ENCODE measurements around the gene ARMC2. TPM values are rescaled to one million over a fixed set of nuclear protein-coding genes. Genes with fewer than 3 reads are reported as not detected.

ARMC2 gene
- total RNA-seq, 1 experiment from 2014 or later, result 1.1 TPM

DNA sequence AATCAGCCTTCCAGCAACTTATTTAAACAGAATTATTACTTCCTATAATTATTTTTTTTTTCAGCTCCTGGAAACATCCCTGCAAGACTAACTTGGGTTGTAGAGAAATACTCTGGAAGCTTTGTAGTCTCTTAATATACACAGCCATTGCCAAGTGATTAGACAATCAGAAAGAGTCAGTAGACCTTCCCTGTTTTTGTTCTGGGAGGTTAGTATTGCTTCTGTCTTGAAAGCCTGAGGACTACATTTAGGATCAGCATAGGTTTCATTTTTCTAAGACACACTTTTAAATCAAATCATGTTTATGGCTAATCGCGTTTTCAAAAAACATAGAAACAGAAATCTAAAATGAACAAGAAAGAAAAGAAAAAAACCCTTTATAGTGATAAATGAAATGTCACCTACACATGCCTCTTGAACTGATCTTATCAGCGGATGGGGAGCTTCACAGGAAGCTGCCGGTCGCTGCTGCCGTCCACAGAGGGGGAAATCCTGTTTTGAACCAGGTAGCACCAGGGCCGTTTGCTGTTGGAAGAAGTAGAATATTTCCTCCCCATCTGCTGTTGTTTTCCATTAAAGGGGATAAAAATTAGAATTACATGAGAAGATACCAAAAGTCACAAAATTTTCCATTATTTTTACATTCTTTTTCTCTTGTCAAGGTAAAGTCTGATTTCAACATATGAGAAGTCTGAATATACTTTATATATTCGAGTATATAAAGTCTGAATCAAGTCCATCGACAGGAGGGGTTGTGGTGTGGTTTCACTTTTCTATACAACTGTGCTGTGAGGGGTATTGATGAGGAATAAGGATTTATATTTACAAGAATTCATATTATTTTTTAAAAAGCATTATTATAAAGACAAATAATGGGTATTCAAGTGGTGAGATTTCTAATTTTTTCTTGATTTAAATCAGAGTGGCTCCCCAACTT is 94.6 kb downstream of the ARMC2 start:
- no peak for TF ChIP-seq EZH2phosphoT487 (IDR thresholded peaks at IDR 0.05; ENCODE audit: borderline replicate concordance, low read length)
- no peak for TF ChIP-seq EZH2 (IDR thresholded peaks at IDR 0.05; ENCODE audit: low read length, unreplicated experiment)
- TF ChIP-seq, protein P1, sequence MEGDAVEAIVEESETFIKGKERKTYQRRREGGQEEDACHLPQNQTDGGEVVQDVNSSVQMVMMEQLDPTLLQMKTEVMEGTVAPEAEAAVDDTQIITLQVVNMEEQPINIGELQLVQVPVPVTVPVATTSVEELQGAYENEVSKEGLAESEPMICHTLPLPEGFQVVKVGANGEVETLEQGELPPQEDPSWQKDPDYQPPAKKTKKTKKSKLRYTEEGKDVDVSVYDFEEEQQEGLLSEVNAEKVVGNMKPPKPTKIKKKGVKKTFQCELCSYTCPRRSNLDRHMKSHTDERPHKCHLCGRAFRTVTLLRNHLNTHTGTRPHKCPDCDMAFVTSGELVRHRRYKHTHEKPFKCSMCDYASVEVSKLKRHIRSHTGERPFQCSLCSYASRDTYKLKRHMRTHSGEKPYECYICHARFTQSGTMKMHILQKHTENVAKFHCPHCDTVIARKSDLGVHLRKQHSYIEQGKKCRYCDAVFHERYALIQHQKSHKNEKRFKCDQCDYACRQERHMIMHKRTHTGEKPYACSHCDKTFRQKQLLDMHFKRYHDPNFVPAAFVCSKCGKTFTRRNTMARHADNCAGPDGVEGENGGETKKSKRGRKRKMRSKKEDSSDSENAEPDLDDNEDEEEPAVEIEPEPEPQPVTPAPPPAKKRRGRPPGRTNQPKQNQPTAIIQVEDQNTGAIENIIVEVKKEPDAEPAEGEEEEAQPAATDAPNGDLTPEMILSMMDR (conservative IDR thresholded peaks at IDR 0.05; ENCODE audit: low read depth, low read length), result no peak
- POLR2A ChIA-PET (ENCODE audit: unreplicated experiment), result no interaction called here
- Histone ChIP-seq H2AFZ (ENCODE audit: low read length) (no peak overlapping the region), H3F3A (ENCODE audit: low read length, unreplicated experiment) (no peaks in the 10 kb centered on the region), H3K9me2 (replicated peaks; ENCODE audit: low read length) (no peaks in the 10 kb centered on the region), H3K27me3 (ENCODE audit: low read length) (no peaks in the 10 kb centered on the region), H3K4me2 (ENCODE audit: low read length) (no peak overlapping the region), H3K79me2 (ENCODE audit: low read length) (no peaks in the 10 kb centered on the region), H3K4me3 (ENCODE audit: low read length) (no peak overlapping the region), H3K27ac (ENCODE audit: low read length) (no peak overlapping the region), H3K9me3 (ENCODE audit: low read length) (no peaks in the 10 kb centered on the region), H4K20me1 (ENCODE audit: low read length) (no peaks in the 10 kb centered on the region), H3K9ac (ENCODE audit: low read length) (no peak overlapping the region), H3K36me3 (ENCODE audit: low read depth, low read length) (no peaks in the 10 kb centered on the region), H3K4me1 (ENCODE audit: insufficient read depth, low read length) (peaks cover 6% of the 10 kb centered on the region)
- no peak for ATAC-seq
- no TSS peak for BruUV-seq (replicated peaks)
- CTCF ChIA-PET, result no interaction called here
- no peak for DNase-seq
- intact Hi-C loops (cut with micrococcal nuclease), result no loop called here

DNA sequence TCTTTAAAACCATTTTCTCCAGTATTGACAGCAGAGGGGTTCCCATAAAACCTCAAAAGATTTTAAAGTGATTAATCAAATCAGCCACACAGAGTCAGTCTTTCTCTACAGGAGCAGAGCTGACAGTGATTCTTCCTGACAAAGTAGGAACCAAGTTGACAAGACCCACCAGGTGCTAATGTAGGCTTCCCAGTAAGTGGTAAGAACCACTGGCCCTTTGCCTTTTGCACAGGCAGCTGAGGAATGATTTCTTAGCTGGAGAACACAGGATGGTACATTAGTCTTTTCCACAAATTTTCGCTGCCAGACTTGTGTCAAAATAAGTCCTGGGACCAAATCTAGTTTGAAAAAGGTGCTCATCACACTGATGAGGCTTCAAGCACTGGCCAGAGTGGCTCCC is 95.8 kb downstream of the ARMC2 start:
- no TSS peak for BruUV-seq (replicated peaks)
- Histone ChIP-seq H3K4me2 (ENCODE audit: low read length) (no peak overlapping the region), H2AFZ (ENCODE audit: low read length) (no peak overlapping the region), H3K4me3 (ENCODE audit: low read length) (no peak overlapping the region), H3K9ac (ENCODE audit: low read length) (no peak overlapping the region), H3K36me3 (ENCODE audit: low read depth, low read length) (no peaks in the 10 kb centered on the region), H3K4me1 (ENCODE audit: insufficient read depth, low read length) (peaks cover 12% of the 10 kb centered on the region), H3K79me2 (ENCODE audit: low read length) (no peaks in the 10 kb centered on the region), H3K9me3 (ENCODE audit: low read length) (no peaks in the 10 kb centered on the region), H3K27ac (ENCODE audit: low read length) (no peak overlapping the region), H3K27me3 (ENCODE audit: low read length) (no peaks in the 10 kb centered on the region), H4K20me1 (ENCODE audit: low read length) (no peaks in the 10 kb centered on the region), H3K9me2 (replicated peaks; ENCODE audit: low read length) (no peaks in the 10 kb centered on the region), H3F3A (ENCODE audit: low read length, unreplicated experiment) (no peaks in the 10 kb centered on the region)
- intact Hi-C loops (cut with micrococcal nuclease), result no loop called here
- ATAC-seq (no peak), DNase-seq (no peak)
- ChIA-PET CTCF (no interaction called here), POLR2A (ENCODE audit: unreplicated experiment) (no interaction called here)
- TF ChIP-seq EZH2 (IDR thresholded peaks at IDR 0.05; ENCODE audit: low read length, unreplicated experiment) (no peak), EZH2phosphoT487 (IDR thresholded peaks at IDR 0.05; ENCODE audit: borderline replicate concordance, low read length) (no peak)
- TF ChIP-seq, protein P1 (conservative IDR thresholded peaks at IDR 0.05; ENCODE audit: low read depth, low read length), result no peak
